Panc1 (cell line): ENCODE data around the gene DR1. TPM values are rescaled to one million over a fixed set of nuclear protein-coding genes. Genes with fewer than 3 reads are reported as not detected.

Experiments
- ATAC-seq: fragments of 200-7000 bp; cut with Tn5 transposase; 2 replicates; pipeline ENCODE4 v1.9.1; 2020; ENCODE audit warnings: mild to moderate bottlenecking, moderate library complexity
- BruUV-seq: library from RNA; stranded (reverse); fragments of 400-500 nt; replicated peaks from 2 replicates; lab custom pipeline; 2021; lab: Mats Ljungman, UMichigan
- CTCF ChIA-PET: fragments of 300-600 bp; sonication (Branson Sonifier 250); formaldehyde crosslinking; loops from one replicate; lab custom pipeline; 2022; ENCODE audit warnings: antibody characterized with exemption; lab: Charles Lee
- POLR2A ChIA-PET: fragments of 300-600 bp; sonication (Branson Sonifier 250); formaldehyde crosslinking; loops from one replicate; lab custom pipeline; 2022; ENCODE audit warnings: antibody characterized with exemption; lab: Charles Lee
- DNase-seq: peaks from one replicate; pipeline ENCODE4 v3.0.0-alpha.2; 2010; ENCODE audit warnings: low read depth, low spot score
- H3K27ac ChIP-seq: 2 replicates; pipeline ENCODE4 v1.5.1; 2011; ENCODE audit warnings: mild to moderate bottlenecking, low read length, inconsistent platforms
- H3K27me3 ChIP-seq: fragments of 200-500 bp; sonication (Bioruptor generic); 2 replicates; pipeline ENCODE4 v1.6.0; 2014; ENCODE audit warnings: low read length, inconsistent platforms; ENCODE audit not compliant: control insufficient read depth, insufficient read depth
- H3K36me3 ChIP-seq: fragments of 200-500 bp; sonication (Bioruptor generic); 2 replicates; pipeline ENCODE4 v1.5.1; 2014; ENCODE audit warnings: inconsistent platforms, mild to moderate bottlenecking, low read length, moderate library complexity; ENCODE audit not compliant: control insufficient read depth, insufficient read depth
- H3K4me1 ChIP-seq: 2 replicates; pipeline ENCODE4 v1.5.1; 2011; ENCODE audit warnings: inconsistent platforms, mild to moderate bottlenecking, low read length, moderate library complexity; ENCODE audit not compliant: control insufficient read depth, insufficient read depth
- H3K4me3 ChIP-seq, 2 experiments: 2 replicates each; pipeline ENCODE4 v1.5.1; 2011 to 2012; ENCODE audit warnings: low read depth in 2 of 2, low read length in 2 of 2, mild to moderate bottlenecking in 2 of 2, inconsistent platforms in 1 of 2, moderate library complexity in 1 of 2
- H3K9me3 ChIP-seq: fragments of 200-500 bp; sonication (Bioruptor generic); 2 replicates; pipeline ENCODE4 v1.5.1; 2014; ENCODE audit warnings: low read depth, mild to moderate bottlenecking, inconsistent platforms, low read length, moderate library complexity; ENCODE audit not compliant: control insufficient read depth, insufficient read depth
- CTCF ChIP-seq: fragments of 450-650 bp; IDR thresholded peaks from 2 replicates; pipeline ENCODE4 v1.5.1; 2017; ENCODE audit warnings: mild to moderate bottlenecking
- POLR2AphosphoS5 ChIP-seq: IDR thresholded peaks from 2 replicates; pipeline ENCODE4 v1.6.1; 2012; ENCODE audit warnings: mild to moderate bottlenecking, low read depth, low read length, moderate library complexity
- SIN3A ChIP-seq: IDR thresholded peaks from 2 replicates; pipeline ENCODE4 v1.6.1; 2012; ENCODE audit warnings: low read depth, mild to moderate bottlenecking, low read length, moderate library complexity, borderline replicate concordance; ENCODE audit not compliant: insufficient read depth
- TCF7L2 ChIP-seq: IDR thresholded peaks from 2 replicates; pipeline ENCODE4 v1.6.1; 2011; ENCODE audit warnings: mild to moderate bottlenecking, low read depth, low read length, inconsistent platforms
- in situ Hi-C: cut with HindIII; loops from 2 replicates; pipeline ENCODE4 v1.10.0; 2016; ENCODE audit warnings: low sequenced_read_pairs, low pct_unique_long_range_greater_than_20kb
- intact Hi-C: fragments of 100-400 bp; cut with micrococcal nuclease; formaldehyde crosslinking; loops from one replicate; pipeline ENCODE4 v1.10.0; 2022; ENCODE audit not compliant: unreplicated experiment
- total RNA-seq: library from RNA; stranded (reverse); gene quantifications from one replicate; pipeline ENCODE4 v1.2.1, GENCODE V29; 2021; ENCODE audit not compliant: unreplicated experiment
- TF ChIP-seq, protein P1 (sequence below), 2 experiments: IDR thresholded peaks; 2 replicates each; pipeline ENCODE4 v1.6.1; 2011 to 2012; ENCODE audit warnings: low read depth in 2 of 2, control low read depth in 1 of 2, low read length in 1 of 2, mild to moderate bottlenecking in 1 of 2, moderate library complexity in 1 of 2; ENCODE audit not compliant: insufficient read depth in 1 of 2

Gene DR1
- total RNA-seq, 1 experiment from 2014 or later: 39.0 TPM

DNA sequence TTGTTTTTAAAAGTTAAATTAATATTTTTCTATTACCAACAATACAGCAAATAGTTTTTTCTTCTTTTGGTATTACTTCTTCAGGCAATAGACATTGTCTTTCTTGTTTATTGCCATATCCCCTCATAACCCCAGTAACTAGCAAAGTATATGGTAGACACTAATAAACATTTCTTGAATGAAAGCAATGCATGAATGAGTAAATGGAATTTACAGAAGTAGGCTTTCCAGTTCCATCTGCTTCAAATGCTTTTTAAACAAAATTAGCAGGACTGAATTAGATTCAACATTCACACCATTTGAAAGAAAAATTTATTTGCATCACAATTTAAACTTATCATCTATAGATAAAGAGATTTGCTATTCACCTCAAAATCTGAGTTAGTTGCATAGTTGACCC is 5.6 kb upstream of the DR1 start:
- H3K36me3 ChIP-seq: peaks cover 1% of the 10 kb centered on the region; the same call in 1 of the 2 replicates
- H3K4me3 ChIP-seq: no peak overlapping the region
- intact Hi-C loops (no loop called here), in situ Hi-C loops (no loop called here)
- no peaks in the 10 kb centered on the region for H3K27me3 ChIP-seq
- no peak for TF ChIP-seq TCF7L2
- TF ChIP-seq, protein P1, sequence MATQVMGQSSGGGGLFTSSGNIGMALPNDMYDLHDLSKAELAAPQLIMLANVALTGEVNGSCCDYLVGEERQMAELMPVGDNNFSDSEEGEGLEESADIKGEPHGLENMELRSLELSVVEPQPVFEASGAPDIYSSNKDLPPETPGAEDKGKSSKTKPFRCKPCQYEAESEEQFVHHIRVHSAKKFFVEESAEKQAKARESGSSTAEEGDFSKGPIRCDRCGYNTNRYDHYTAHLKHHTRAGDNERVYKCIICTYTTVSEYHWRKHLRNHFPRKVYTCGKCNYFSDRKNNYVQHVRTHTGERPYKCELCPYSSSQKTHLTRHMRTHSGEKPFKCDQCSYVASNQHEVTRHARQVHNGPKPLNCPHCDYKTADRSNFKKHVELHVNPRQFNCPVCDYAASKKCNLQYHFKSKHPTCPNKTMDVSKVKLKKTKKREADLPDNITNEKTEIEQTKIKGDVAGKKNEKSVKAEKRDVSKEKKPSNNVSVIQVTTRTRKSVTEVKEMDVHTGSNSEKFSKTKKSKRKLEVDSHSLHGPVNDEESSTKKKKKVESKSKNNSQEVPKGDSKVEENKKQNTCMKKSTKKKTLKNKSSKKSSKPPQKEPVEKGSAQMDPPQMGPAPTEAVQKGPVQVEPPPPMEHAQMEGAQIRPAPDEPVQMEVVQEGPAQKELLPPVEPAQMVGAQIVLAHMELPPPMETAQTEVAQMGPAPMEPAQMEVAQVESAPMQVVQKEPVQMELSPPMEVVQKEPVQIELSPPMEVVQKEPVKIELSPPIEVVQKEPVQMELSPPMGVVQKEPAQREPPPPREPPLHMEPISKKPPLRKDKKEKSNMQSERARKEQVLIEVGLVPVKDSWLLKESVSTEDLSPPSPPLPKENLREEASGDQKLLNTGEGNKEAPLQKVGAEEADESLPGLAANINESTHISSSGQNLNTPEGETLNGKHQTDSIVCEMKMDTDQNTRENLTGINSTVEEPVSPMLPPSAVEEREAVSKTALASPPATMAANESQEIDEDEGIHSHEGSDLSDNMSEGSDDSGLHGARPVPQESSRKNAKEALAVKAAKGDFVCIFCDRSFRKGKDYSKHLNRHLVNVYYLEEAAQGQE (IDR thresholded peaks at IDR 0.05; ENCODE audit: insufficient read depth in 1 of 2, low read depth in 2 of 2, low read length in 1 of 2): no peak
- no peak for TF ChIP-seq POLR2AphosphoS5
- no peak for TF ChIP-seq CTCF
- no peak for TF ChIP-seq SIN3A
- no peak for DNase-seq
- POLR2A ChIA-PET: no interaction called here
- no peak for ATAC-seq
- no TSS peak for BruUV-seq
- CTCF ChIA-PET: no interaction called here
- H3K27ac ChIP-seq: no peak overlapping the region
- no peaks in the 10 kb centered on the region for H3K9me3 ChIP-seq
- no peaks in the 10 kb centered on the region for H3K4me1 ChIP-seq

- in situ Hi-C loops: no loop called here
- BruUV-seq: no TSS peak
These were observed 1.2 kb upstream of the DR1 start for GRCh38 chr1:93344484-93344883.

More at GRCh38 chr1:93344484-93344883, 1.2 kb upstream of the DR1 start:
- Histone ChIP-seq H3K36me3 (peaks cover 3% of the 10 kb centered on the region), H3K9me3 (no peaks in the 10 kb centered on the region), H3K4me1 (peaks cover under 1% of the 10 kb centered on the region), H3K27ac (no peak overlapping the region), H3K4me3 (no peak overlapping the region; a peak in 1 of 4 replicates), H3K27me3 (no peaks in the 10 kb centered on the region)
- ChIA-PET POLR2A (interaction anchor here (0.5 to 0.8 kb wide), 2 partner anchors 9 to 14 kb away, joined by 3 to 8 read pairs; no protein-coding TSS in a partner anchor), CTCF (no interaction called here)
- no peak for TF ChIP-seq POLR2AphosphoS5
- TF ChIP-seq SIN3A: no peak
- TF ChIP-seq CTCF: no peak
- TF ChIP-seq TCF7L2: no peak
- TF ChIP-seq, protein P1 (IDR thresholded peaks at IDR 0.05; ENCODE audit: insufficient read depth in 1 of 2, low read depth in 2 of 2, low read length in 1 of 2): no peak
- intact Hi-C loops: no loop called here
- ATAC-seq (no peak), DNase-seq (no peak)
